SK-N-SH treated with all-trans-retinoic acid at 6 μM for 48 hours (cell line): ENCODE measurements around the gene NRAS.

ENCODE experiments used
- ATAC-seq: fragments of 200-7000 bp; cut with Tn5 transposase; 3 replicates; pipeline ENCODE4 v1.9.1; 2020; ENCODE audit warnings: mild to moderate bottlenecking, moderate library complexity
- ARNTL ChIP-seq: fragments of 450-650 bp; formaldehyde crosslinking; IDR thresholded peaks from 2 replicates; pipeline ENCODE4 v1.5.0; 2020; ENCODE audit warnings: low read depth, mild to moderate bottlenecking, moderate library complexity, borderline replicate concordance
- BACH2 ChIP-seq: fragments of 250-450 bp; sonication (Bioruptor Pico); IDR thresholded peaks from 2 replicates; pipeline ENCODE4 v1.9.0; 2021; ENCODE audit warnings: mild to moderate bottlenecking, borderline replicate concordance
- CSDC2 ChIP-seq: fragments of 250-450 bp; sonication (Bioruptor Pico); IDR thresholded peaks from 2 replicates; pipeline ENCODE4 v1.5.0; 2020; ENCODE audit warnings: mild to moderate bottlenecking, moderate library complexity
- CSRNP3 ChIP-seq: fragments of 250-450 bp; sonication (Bioruptor Pico); IDR thresholded peaks from 2 replicates; pipeline ENCODE4 v1.5.1; 2021; ENCODE audit warnings: mild to moderate bottlenecking, moderate library complexity
- ESRRG ChIP-seq: fragments of 250-450 bp; sonication (Bioruptor Pico); IDR thresholded peaks from 2 replicates; pipeline ENCODE4 v1.6.1; 2021; ENCODE audit warnings: mild to moderate bottlenecking
- GLIS3 ChIP-seq: fragments of 250-450 bp; sonication (Bioruptor Pico); IDR thresholded peaks from 2 replicates; pipeline ENCODE4 v1.5.0; 2020; ENCODE audit warnings: mild to moderate bottlenecking, moderate library complexity
- ISL1 ChIP-seq: fragments of 250-450 bp; sonication (Bioruptor Pico); IDR thresholded peaks from 2 replicates; pipeline ENCODE4 v2.1.2; 2022; ENCODE audit warnings: mild to moderate bottlenecking, moderate library complexity
- OSR1 ChIP-seq: fragments of 250-450 bp; sonication (Bioruptor Pico); IDR thresholded peaks from 2 replicates; pipeline ENCODE4 v1.8.0; 2022; ENCODE audit warnings: moderate library complexity, mild to moderate bottlenecking, inconsistent platforms
- PATZ1 ChIP-seq: fragments of 250-450 bp; sonication (Bioruptor Pico); IDR thresholded peaks from 2 replicates; pipeline ENCODE4 v1.8.0; 2020; ENCODE audit warnings: mild to moderate bottlenecking, moderate library complexity, borderline replicate concordance
- PPARA ChIP-seq: fragments of 250-450 bp; sonication (Bioruptor Pico); IDR thresholded peaks from 2 replicates; pipeline ENCODE4 v1.5.0; 2020; ENCODE audit warnings: mild to moderate bottlenecking, borderline replicate concordance
- RARB ChIP-seq: fragments of 250-450 bp; sonication (Bioruptor Pico); IDR thresholded peaks from 2 replicates; pipeline ENCODE4 v1.8.0; 2021; ENCODE audit warnings: mild to moderate bottlenecking, moderate library complexity
- SNAI2 ChIP-seq: fragments of 250-450 bp; sonication (Bioruptor Pico); IDR thresholded peaks from 2 replicates; pipeline ENCODE4 v1.5.0; 2020; ENCODE audit warnings: mild to moderate bottlenecking, moderate library complexity
- TCF4 ChIP-seq: fragments of 250-450 bp; sonication (Bioruptor Pico); IDR thresholded peaks from 2 replicates; pipeline ENCODE4 v1.8.0; 2021; ENCODE audit warnings: mild to moderate bottlenecking, moderate library complexity, borderline replicate concordance
- TOX ChIP-seq: fragments of 250-450 bp; sonication (Bioruptor Pico); IDR thresholded peaks from 2 replicates; pipeline ENCODE4 v1.8.0; 2021; ENCODE audit warnings: mild to moderate bottlenecking, moderate library complexity, borderline replicate concordance
- ZC3H10 ChIP-seq: fragments of 250-450 bp; sonication (Bioruptor Pico); IDR thresholded peaks from 2 replicates; pipeline ENCODE4 v1.5.1; 2021; ENCODE audit warnings: mild to moderate bottlenecking, moderate library complexity
- ZFP3 ChIP-seq: fragments of 250-450 bp; sonication (Bioruptor Pico); IDR thresholded peaks from 2 replicates; pipeline ENCODE4 v1.5.0; 2020; ENCODE audit warnings: mild to moderate bottlenecking, moderate library complexity
- ZFP30 ChIP-seq: fragments of 450-650 bp; formaldehyde crosslinking; IDR thresholded peaks from 2 replicates; pipeline ENCODE4 v1.5.0; 2022; ENCODE audit warnings: mild to moderate bottlenecking, moderate library complexity
- ZNF565 ChIP-seq: fragments of 450-650 bp; formaldehyde crosslinking; conservative IDR thresholded peaks from 2 replicates; pipeline ENCODE4 v1.5.0; 2020; ENCODE audit warnings: low read depth, mild to moderate bottlenecking, moderate library complexity
- ZNF8 ChIP-seq: fragments of 450-650 bp; formaldehyde crosslinking; IDR thresholded peaks from 2 replicates; pipeline ENCODE4 v1.5.0; 2020; ENCODE audit warnings: mild to moderate bottlenecking, moderate library complexity
- TF ChIP-seq, protein P1 (sequence below): fragments of 250-450 bp; sonication (Bioruptor Pico); IDR thresholded peaks from 2 replicates; pipeline ENCODE4 v1.8.0; 2021; ENCODE audit warnings: low read depth, mild to moderate bottlenecking, moderate library complexity, borderline replicate concordance

NRAS gene

GRCh38 chr1:114703242-114703641 is 13.3 kb downstream of the NRAS start:
- TF ChIP-seq TCF4 (no peak), ARNTL (CRISPR knock-in tag) (no peak), BACH2 (CRISPR knock-in tag) (no peak), PPARA (CRISPR knock-in tag) (no peak), RARB (CRISPR knock-in tag) (no peak), GLIS3 (CRISPR knock-in tag) (no peak), OSR1 (CRISPR knock-in tag) (no peak), ZFP30 (CRISPR knock-in tag) (no peak), TOX (CRISPR knock-in tag) (no peak), CSDC2 (no peak), SNAI2 (no peak), ZNF8 (CRISPR knock-in tag) (no peak), ZNF565 (no peak), ESRRG (CRISPR knock-in tag) (no peak), ISL1 (no peak), PATZ1 (no peak), ZFP3 (no peak), CSRNP3 (no peak)
- TF ChIP-seq, protein P1, sequence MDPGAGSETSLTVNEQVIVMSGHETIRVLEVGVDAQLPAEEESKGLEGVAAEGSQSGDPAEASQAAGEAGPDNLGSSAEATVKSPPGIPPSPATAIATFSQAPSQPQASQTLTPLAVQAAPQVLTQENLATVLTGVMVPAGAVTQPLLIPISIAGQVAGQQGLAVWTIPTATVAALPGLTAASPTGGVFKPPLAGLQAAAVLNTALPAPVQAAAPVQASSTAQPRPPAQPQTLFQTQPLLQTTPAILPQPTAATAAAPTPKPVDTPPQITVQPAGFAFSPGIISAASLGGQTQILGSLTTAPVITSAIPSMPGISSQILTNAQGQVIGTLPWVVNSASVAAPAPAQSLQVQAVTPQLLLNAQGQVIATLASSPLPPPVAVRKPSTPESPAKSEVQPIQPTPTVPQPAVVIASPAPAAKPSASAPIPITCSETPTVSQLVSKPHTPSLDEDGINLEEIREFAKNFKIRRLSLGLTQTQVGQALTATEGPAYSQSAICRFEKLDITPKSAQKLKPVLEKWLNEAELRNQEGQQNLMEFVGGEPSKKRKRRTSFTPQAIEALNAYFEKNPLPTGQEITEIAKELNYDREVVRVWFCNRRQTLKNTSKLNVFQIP (CRISPR knock-in tag): no peak
- peak; percentile 32; the same call in 2 of the 3 replicates for ATAC-seq

- TF ChIP-seq PATZ1: no peak
- TF ChIP-seq CSDC2: no peak
- TF ChIP-seq ZFP3: no peak
- no peak for TF ChIP-seq ARNTL (CRISPR knock-in tag)
- peak; percentile 13; the same call in 1 of the 3 replicates for ATAC-seq
These were observed 13.8 kb downstream of the NRAS start for GRCh38 chr1:114702737-114703136.

DNA sequence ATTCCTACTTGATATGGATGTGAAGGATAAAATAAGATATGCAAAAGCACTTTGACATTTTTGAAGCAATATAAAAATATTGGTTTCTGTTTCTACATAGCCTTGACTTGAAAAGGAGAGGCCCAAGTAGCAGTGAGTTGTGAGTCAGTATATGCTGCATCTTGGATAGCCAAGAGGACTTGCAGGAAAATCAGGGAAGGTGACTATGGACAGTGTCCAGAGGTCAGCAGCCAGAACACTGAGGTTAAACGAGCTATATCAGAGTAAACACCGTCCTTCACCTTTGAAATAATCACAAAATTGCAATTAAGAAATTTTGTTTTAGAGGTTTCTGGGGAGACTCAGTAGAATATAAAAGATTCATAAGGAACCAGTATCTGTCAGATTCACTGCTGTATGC is 14.6 kb downstream of the NRAS start:
- TF ChIP-seq, protein P1 (CRISPR knock-in tag): no peak
- TF ChIP-seq TOX (CRISPR knock-in tag): no peak
- no peak for TF ChIP-seq ZFP3
- no peak for TF ChIP-seq TCF4
- no peak for TF ChIP-seq RARB (CRISPR knock-in tag)
- no peak for TF ChIP-seq ZNF8 (CRISPR knock-in tag)
- no peak for TF ChIP-seq CSRNP3
- TF ChIP-seq ZC3H10 (CRISPR knock-in tag): no peak
- no peak for TF ChIP-seq ESRRG (CRISPR knock-in tag)
- no peak for TF ChIP-seq PATZ1
- no peak for TF ChIP-seq GLIS3 (CRISPR knock-in tag)
- no peak for TF ChIP-seq ZFP30 (CRISPR knock-in tag)
- TF ChIP-seq ISL1: no peak
- peak; percentile 20; the same call in 1 of the 3 replicates for ATAC-seq
